Retina (tissue), 1 donor: ENCODE measurements around the gene NELFA.

ENCODE experiments used
- DNase-seq: peaks from one replicate; pipeline ENCODE4 v3.0.0-alpha.2; 2016

The NELFA gene

DNA sequence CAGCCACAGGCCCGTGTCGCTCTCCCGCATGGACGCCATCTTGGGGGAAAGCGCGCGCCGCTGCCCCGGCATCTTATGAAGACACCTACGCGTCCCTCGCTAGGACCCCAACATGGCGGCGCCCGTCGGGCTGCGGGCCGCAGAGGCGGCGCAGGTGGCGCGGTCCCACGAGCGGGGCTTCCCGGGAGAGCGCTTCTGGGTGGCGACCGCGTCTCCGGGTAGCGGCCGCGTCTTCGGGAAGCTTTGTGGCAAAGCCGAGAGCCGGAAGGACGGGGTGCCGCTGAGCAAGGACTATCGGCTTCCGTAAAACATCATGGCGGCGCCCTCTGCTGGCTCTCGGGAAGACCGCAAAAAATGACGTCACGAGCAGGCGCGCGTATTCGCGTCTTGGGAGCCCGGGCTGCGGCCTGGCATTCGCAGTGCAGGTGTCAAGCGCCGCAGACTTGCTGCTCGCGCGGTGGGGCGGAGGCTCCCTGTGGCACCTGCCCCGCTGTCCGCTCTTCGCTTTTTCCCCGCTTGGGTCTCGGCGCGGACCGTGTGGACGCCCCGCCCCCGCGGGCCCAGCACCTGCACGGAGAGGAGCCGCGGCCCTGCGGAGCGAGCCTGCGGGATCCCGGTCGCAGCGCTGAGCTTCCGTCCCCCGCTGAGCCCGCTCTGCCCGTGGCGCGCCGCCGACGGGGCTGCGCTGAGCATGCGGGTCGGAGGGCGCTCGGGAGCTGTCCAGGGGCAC, at the start of gene NELFA:
Gene NELFA, minus strand, starts transcription at position 54 of the 730 bp plus-strand sequence. Its CDS starts 15 bp downstream, at position 39.
- peak; percentile 100 for DNase-seq

GRCh38 chr4:2057382-2058065, 48.8 kb upstream of the NELFA start:
- DNase-seq, result peak; percentile 41

DNA sequence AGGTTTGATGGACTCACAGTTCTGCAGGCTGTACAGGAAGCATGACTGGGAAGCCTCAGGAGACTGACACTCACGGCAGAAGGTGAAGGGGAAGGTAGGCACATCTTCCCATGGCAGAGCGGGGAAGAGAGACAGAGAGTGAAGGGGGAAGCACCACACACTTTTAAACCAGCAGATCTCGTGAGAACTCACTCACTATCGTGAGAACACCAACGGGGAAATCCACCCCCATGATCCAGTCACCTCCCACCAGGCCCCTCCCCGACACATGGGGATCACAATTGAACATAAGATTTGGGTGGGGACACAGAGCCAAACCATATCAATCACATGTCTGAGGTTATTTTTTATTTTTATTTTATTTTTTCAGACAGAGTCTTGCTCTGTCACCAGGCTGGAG, 45.4 kb upstream of the NELFA start:
- DNase-seq, result no peak

GRCh38 chr4:2051086-2051485, 42.3 kb upstream of the NELFA start:
- DNase-seq, result no peak

- no peak for DNase-seq
Measured at GRCh38 chr4:2049811-2050210, 41.0 kb upstream of the NELFA start.

GRCh38 chr4:2049381-2049780, 40.6 kb upstream of the NELFA start:
- DNase-seq, result no peak

- no peak for DNase-seq
Measured at GRCh38 chr4:2048831-2049230, 40.1 kb upstream of the NELFA start.

GRCh38 chr4:2047781-2048581, 39.2 kb upstream of the NELFA start:
- no peak for DNase-seq

- DNase-seq, result no peak
Measured at GRCh38 chr4:2047031-2047660, 38.4 kb upstream of the NELFA start.

- no peak for DNase-seq
Measured at GRCh38 chr4:2046031-2046961, 37.5 kb upstream of the NELFA start.

DNA sequence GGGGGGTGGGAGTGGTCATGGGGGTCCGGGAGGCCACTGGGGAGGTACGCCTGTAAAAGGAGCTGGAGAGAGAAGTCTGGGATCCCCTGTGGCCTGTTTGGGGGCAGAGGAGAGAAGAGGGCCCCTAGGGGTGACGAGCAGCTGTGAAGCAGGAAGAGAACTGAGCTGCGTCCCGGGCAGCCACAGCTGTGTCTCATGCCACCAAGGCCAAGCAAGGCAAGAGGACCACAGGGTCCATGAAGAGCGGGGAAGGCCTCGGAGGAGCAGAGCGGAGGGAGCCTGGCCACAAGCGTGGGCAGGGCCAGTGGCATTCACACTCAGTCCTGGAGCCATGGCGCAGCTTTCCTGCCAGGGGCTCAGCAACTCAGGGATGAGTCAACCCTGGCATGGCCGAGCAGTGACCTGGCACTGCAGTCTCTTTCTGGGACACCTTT, 36.8 kb upstream of the NELFA start:
- no peak for DNase-seq

- no peak for DNase-seq
Measured at GRCh38 chr4:2044542-2045517, 36.1 kb upstream of the NELFA start.

- DNase-seq, result no peak
Measured at GRCh38 chr4:2044119-2044485, 35.3 kb upstream of the NELFA start.

DNA sequence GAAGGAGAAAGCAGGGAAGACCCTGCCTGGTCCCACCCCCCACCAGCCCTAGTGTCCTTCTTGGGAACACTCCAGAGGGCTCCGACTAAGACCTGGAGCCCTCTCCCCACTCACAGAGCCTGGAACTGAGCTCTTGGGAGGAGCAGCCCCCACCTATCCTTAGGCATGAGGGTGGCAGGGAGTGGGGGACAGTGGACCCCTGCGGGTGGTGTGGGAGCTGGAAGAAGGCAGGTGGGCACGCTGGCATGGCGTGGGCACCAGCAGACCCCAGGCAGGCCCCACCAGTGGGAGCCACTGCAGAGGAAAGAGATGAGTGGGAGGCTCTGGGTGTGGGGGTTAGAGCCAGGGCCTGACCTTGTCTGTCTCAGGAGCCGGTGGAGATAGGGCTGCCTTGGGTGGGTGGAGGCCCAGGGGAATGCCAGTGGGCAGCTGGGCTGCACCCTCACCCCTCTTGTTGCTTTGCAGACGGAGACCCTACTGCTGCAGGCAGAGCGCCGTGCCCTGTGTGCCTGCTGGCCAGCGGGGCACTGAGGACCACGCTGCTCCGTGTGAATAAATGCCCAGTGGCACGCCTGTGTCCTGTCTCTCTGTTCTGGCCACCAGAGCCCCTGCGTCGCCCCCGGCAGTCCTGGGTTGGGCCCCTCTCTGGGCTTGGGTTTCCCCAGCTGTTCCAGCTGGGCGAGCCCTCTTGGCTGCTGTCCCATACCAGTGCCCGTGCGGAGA, 34.8 kb upstream of the NELFA start:
- DNase-seq, result no peak

- no peak for DNase-seq
Measured at GRCh38 chr4:2042947-2043395, 34.2 kb upstream of the NELFA start.

DNA sequence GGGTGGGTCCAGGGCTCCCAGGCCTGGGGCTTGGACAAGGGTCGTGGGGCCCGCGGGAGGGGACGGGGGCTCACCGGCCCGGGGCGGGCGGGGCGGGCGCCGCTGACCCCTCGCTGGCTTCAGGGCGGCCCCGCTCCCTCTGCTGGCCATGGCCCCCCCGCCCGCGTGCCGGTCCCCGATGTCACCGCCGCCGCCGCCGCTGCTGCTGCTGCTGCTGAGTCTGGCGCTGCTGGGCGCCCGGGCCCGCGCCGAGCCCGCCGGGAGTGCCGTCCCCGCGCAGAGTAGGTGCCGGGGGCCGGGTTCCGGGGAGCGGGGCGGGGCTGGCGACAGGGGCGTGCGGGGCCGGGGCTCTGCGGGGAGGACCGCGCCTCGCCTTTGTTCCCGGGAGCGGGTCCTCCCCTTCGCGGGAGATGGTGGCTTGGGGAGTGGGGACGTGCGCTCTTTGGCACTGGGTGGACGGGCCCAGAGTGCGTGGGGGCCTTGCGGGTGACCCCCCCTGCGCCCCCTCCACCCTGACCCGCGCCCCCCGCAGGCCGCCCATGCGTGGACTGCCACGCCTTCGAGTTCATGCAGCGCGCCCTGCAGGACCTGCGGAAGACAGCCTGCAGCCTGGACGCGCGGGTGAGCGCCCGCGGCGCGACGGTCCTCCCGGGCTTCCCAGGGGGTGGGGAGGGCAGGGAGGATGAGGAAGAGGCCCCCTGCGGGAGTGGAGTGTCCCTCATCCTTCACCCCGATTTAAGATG, 33.6 kb upstream of the NELFA start:
- DNase-seq, result no peak

GRCh38 chr4:2041239-2042130, 32.7 kb upstream of the NELFA start:
- peak; percentile 92 for DNase-seq
